HG03108 (cell line): Measurements from ENCODE around the gene DGKQ.
"Not testable (repeated sequence)": the region's sequence is repeated elsewhere in the genome, so short reads cannot be mapped to it uniquely, and the experiment has no call there.

Experiments used
- ATAC-seq: cut with Tn5 transposase; IDR thresholded peaks from one replicate; pipeline ENCODE4 v1.9.1; 2021; ENCODE audit warnings: moderate library complexity; ENCODE audit not compliant: unreplicated experiment

Gene DGKQ

GRCh38 chr4:952881-953573 lies 20.3 kb downstream of the DGKQ start:
- no peak for ATAC-seq

DNA sequence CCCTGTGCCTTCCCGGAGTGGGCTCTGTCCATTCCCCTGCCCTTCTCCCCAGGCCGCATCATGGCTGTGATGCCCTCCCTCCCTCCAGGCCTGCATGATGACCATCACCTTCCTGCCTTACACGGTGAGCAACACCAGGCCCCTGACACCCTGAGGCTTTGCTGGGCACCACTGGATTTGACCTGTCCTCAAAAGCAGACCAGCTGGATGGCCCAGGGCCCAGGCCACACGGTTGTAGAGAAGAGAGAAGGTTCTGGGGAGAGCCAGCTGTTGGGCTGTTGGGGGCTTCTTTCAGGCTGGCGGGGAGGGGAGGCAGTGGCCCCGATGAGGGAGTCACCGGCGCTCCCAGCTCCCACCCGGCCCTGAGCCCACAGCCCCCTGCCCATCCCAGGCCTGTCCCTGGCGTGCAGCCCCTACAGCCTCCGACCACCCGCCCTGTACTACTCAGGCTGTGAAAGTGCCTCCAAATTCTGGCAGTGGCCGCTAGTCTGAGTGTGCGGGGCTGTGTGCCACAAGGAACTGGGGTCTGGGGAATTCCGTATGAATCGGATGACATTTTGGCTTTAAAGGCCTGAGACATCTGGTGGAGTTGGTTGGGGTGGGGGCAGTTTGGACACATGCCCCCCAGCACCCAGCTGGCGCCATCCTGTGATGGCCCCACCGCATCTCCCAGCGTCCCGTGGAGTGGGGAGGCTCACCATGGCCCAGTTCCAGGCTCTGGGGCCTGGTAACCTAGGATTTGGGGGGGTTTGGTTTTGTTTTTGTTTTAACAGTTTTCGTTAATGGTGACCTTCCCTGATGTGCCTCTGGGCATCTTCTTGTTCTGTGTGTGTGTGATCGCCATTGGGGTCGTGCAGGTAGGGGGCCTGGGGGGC lies 21.5 kb downstream of the DGKQ start:
- ATAC-seq, result no peak

DNA sequence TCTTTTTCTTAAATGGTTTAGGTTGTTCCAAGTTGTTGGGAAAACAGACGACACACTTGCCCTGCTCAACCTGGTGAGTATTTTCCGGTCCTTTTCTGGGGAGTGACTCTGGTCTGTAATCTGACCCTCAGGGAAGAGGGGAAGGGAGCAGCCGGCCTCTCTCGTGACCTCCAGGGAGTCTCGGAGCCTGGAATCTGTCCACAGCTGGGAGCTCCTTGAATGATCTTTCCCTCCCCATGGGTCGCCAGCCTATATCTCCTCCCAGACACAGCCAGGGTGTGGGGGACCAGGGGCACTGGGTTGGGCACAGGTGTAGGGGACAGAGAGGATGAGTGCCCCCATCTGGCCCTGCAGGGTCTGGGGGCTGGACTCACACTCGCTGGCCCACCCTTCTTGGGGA lies 22.2 kb downstream of the DGKQ start:
- no peak for ATAC-seq

DNA sequence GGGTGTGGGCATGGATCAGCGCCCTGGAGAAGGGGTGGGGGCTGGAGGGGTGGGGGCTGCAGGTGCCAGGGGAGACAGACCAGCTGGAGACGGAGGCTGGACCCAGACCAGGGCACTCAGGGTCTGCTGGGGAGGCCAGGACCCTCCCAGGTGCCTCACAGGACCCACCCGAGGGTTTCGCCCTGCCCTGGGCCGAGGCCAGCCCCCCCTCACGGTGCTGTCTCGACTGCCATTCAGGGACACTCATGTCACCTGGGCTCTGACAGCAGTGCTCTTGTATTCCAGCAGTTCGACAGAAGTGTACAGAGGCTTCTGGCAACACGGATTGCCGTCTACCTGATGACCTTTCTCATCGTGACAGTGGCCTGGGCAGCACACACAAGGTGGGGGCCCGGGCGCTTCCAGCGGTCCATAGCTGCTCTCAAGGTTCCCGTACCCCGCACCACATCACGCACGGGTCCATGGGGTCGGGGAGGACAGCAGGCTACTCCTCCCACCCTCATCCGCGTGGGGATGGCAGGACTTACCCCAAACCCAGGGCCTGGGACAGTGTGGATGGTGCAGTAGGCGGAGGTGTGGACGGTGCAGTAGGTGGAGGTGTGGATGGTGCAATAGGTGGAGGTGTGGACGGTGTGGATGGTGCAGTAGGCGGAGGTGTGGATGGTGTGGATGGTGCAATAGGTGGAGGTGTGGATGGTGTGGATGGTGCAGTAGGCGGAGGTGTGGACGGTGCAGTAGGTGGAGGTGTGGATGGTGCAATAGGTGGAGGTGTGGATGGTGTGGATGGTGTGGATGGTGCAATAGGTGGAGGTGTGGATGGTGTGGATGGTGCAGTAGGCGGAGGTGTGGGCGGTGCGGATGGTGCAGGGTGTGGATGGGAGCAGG lies 23.0 kb downstream of the DGKQ start:
- no peak for ATAC-seq

DNA sequence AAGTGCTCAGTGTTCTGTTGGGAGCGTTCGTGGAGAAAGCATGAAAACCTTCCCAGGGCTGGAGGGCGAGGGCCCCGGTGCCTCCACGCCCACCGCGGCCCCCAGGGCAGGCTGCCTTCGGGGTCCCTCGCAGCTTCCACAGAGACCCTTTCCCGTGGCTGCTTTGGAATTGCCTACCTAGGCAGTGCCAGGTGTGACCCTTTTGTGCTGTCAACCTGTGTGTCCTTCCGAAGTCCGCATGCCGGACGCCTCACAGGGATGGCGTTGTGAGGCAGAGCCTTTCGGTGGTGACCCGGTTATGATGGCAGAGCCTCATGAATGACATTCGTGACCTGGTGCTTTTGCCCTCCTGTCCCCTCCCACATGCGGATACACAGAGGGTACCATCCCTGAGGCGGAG lies 23.7 kb downstream of the DGKQ start:
- ATAC-seq, result no peak

GRCh38 chr4:948936-949300 lies 24.5 kb downstream of the DGKQ start:
- ATAC-seq, result no peak

DNA sequence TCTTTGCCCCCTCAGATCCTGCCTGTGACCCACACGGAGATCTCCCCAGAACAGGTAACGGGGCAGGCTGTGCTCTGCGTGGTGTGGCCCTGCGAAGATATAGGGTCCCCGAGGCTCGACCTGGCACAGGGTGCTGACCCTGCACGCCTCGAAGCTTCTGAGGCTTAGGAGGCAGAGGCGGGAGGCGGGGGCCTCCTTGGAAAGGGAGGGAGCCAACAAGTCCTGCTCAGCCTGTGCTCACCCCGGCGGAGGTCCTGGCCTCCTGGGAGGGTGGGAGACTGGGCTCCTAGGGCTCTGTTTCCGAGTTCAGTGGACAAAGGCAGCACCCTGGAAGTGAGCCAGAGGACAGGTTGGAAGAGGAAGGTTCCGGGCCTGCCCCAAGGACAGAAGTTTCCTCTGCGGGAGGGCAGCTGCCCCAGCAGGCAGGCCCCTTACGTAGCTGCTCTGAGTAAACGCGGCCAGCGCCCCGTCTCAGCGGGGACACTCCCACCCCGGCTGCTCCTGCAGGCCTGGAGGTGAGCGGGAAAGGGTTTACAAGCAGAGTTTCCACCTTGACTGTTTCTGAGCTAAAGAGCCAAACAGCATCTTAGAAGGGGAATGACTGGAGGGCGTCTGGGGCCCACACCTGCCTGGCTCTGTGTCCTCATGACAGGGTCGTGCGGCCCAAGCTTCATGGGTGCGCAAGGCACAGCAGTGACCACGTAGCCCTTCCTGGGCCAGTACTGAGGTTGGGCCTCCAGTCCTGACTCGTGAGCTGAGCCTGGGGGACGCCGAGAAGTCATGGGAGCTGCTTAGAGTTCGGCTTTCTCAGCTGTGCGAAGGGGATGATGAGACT lies 25.1 kb downstream of the DGKQ start:
- ATAC-seq, result no peak

DNA sequence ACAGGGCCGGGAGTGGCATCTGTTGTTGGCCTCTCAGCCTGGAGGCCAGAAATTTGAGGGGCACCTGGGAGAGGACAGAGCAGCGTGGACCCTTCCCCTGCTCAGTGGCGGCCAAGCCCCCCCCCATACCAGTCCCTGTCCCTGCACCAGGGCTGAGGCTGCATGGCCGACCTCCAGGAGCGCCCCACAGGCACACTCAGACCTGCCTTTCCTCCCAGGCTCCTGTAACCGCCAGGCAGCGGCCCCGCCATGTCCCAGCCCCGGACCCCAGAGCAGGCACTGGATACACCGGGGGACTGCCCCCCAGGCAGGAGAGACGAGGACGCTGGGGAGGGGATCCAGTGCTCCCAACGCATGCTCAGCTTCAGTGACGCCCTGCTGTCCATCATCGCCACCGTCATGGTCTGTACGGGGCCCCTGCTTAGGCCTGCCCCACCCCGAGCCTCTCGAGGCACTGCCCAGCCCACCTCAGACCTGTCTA lies 25.8 kb downstream of the DGKQ start:
- ATAC-seq, result no peak

DNA sequence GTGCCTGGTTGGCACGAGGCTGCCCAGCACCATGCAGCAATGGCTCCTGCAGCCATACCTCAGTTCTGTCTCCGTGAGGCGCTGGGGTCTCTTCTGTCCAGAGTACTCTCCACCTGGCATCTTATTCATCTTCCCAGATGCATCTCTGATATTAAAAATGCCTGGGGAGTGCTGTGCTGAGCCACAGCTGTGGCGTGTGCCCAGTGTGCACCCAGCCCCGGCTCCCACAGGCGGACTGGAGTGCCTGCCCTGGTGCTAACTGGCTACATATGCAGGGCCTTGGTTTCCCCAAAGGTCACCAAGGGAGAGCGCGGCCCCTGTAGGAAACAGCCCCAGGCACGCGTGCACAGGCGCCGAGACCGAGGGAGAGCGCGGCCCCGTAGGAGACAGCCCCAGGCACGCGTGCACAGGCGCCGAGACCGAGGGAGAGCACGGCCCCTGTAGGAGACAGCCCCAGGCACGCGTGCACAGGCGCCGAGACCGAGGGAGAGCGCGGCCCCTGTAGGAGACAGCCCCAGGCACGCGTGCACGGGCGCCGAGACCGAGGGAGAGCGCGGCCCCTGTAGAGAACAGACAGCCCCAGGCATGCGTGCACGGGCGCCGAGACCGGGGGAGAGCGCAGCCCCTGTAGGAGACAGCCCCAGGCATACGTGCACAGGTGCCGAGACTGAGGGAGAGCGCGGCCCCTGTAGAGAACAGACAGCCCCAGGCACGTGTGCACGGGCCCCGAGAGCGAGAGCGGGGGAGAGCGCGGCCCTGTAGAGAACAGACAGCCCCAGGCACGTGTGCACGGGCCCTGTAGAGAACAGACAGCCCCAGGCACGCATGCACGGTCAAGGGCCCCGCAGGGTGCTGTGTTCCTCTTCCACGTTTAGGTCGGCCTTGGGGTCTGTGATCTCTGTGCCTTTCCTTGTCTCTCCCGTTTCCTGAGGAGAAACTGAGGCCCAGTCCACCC lies 26.6 kb downstream of the DGKQ start:
- no peak for ATAC-seq

GRCh38 chr4:946103-946450 lies 27.3 kb downstream of the DGKQ start:
- ATAC-seq, result no peak

- ATAC-seq, result no peak
Observed at GRCh38 chr4:945274-946102, 27.9 kb downstream of the DGKQ start.

DNA sequence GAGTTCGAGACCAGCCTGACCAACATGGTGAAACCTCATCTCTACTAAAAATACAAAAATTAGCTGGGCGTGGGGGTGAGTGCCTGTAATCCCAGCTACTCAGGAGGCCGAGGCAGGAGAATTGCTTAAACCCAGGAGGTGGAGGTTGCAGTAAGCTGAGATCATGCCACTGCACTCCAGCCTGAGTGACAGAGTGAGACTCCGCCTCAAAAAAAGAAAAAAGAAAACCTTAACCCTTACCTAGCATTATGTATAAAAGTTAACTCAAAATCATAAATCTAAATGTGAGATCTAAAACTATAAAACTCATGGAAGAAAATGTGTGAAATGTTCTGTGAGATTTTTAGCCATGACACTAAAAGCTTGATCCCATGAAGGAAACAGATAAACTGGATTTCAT lies 33.9 kb downstream of the DGKQ start:
- ATAC-seq, result not testable (repeated sequence)

GRCh38 chr4:932713-933070 lies 40.7 kb downstream of the DGKQ start:
- ATAC-seq, result no peak

- peak; percentile 91 for ATAC-seq
Observed at GRCh38 chr4:931960-932712, 41.2 kb downstream of the DGKQ start, which contains the start of the genes GAK and TMEM175. Gene GAK, minus strand, starts transcription at chr4:932316. Its CDS starts 129 bp downstream, at chr4:932187. Gene TMEM175, plus strand, starts transcription at chr4:932460. Its CDS starts 15,280 bp downstream, at chr4:947740.

- peak; percentile 1 for ATAC-seq
Observed at GRCh38 chr4:931194-931959, 42.0 kb downstream of the DGKQ start.

DNA sequence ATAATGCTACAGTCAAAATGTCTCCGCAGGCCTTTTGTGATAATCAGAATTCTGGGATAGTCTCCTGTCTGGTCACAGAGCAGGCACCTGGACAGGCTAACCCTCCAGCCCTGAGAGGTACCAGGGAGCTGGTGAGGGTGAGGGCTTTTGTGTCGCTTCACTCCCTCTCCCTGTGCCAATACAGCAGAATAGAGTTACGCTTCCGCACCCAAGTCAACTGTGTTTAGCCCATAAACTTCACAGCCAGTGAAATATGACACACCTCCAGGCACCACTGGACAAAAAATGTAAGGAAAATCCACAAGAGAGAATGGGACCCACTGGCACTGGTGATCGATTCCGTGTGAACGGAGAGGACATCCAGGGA lies 42.6 kb downstream of the DGKQ start:
- ATAC-seq, result no peak

- ATAC-seq, result no peak
Observed at GRCh38 chr4:930028-930551, 43.3 kb downstream of the DGKQ start.
